AG09319 (cell line): ENCODE results near the gene RHBDD1.

Experiments used
- DNase-seq: peaks from one replicate; pipeline ENCODE4 v3.0.0-alpha.2; 2010; ENCODE audit warnings: low read depth; ENCODE audit errors: extremely low read depth
- TF ChIP-seq, protein P1 (sequence below): IDR thresholded peaks from 2 replicates; pipeline ENCODE4 v1.5.1; 2011; ENCODE audit warnings: low read depth, mild to moderate bottlenecking, inconsistent platforms, low read length, moderate library complexity

RHBDD1 gene

DNA sequence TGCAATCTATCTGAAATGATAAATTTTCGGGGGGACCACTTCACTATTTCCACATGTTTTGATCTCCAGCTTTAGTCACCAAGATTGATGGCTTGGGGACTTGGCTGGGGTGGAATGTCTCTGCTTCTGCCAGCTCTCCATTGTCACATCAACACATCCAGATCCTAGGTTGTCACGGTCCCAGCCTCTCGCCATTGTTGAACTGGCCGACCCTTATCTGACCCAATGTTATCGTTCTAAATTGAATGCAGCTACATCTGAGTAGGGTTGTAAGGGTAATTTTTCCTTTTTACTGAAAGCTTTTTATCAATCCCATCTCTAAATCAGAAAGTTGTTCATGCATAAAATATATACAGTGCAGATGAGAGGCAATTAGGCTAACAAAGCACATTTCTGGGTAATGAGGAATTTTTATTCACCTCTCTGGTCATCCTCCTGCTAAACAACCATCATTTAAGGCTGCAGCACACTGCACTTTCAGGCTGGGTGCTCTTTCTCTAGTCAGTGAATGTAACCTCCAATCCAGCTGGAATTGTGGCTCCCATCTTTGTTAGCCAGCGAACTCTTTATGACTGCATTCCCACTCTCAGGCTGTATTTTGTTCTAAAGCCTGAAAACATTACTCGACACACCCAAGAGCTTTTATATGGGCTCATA is 200.0 kb downstream of the RHBDD1 start:
- TF ChIP-seq, protein P1, sequence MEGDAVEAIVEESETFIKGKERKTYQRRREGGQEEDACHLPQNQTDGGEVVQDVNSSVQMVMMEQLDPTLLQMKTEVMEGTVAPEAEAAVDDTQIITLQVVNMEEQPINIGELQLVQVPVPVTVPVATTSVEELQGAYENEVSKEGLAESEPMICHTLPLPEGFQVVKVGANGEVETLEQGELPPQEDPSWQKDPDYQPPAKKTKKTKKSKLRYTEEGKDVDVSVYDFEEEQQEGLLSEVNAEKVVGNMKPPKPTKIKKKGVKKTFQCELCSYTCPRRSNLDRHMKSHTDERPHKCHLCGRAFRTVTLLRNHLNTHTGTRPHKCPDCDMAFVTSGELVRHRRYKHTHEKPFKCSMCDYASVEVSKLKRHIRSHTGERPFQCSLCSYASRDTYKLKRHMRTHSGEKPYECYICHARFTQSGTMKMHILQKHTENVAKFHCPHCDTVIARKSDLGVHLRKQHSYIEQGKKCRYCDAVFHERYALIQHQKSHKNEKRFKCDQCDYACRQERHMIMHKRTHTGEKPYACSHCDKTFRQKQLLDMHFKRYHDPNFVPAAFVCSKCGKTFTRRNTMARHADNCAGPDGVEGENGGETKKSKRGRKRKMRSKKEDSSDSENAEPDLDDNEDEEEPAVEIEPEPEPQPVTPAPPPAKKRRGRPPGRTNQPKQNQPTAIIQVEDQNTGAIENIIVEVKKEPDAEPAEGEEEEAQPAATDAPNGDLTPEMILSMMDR: no peak
- DNase-seq: no peak

DNA sequence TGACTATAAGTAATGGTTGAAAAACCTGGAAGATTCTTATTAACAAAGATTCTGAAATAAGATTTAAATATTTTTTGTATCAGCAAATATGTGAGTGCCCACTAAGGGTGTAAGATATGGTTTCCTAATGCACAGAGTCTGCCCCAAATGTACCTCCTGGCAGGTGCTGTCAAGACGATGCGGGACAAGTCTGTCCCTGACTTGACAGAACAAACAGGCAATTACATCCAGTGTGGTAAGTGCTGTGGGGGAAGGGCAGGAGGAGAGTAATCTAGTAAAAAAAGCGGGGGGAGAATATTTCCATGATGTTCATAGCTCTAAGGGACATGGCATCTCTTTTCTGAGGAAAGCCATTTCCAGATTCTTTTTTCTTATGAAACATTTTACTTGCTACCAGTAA is 200.7 kb downstream of the RHBDD1 start:
- DNase-seq: no peak
- TF ChIP-seq, protein P1: no peak

DNA sequence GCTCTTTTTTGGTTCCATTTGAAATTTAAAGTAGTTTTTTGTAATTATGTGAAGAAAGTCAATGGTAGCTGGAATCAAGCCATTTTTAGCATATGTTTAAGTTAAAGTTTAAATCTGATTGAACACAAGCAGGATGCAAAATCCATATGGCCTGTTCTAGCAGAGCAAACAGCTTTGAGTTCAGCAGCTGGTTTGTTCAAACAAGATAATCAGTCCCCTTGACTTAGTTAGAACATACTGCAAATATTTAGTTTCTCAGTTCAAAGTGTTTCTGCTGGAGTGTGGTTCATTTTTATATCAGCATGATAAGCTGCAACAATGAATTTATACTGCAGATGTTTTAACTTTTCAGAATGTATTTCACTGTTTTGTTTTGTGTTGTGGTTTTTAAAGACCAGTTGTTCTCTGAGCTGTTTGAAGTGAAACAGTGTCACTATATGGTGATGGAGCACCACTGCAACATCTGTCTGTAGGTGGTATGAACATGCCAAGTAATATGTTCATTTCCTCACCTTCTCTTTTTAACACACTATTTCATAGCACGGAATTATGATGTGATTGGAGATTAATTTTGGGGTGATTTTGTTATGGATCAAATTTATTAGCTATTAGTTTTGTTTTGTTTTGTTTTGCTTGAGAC is 202.8 kb downstream of the RHBDD1 start:
- TF ChIP-seq, protein P1: no peak
- no peak for DNase-seq

GRCh38 chr2:227043981-227044380 is 208.1 kb downstream of the RHBDD1 start:
- TF ChIP-seq, protein P1: no peak
- no peak for DNase-seq
